HUES64 (cell line): ENCODE measurements around the gene GADD45A.

Source experiments
- H3K27ac ChIP-seq: 2 replicates; pipeline ENCODE4 v1.7.0; 2013; ENCODE audit warnings: low read depth, low read length, inconsistent platforms
- H3K27me3 ChIP-seq: 2 replicates; pipeline ENCODE4 v1.6.1; 2013; ENCODE audit warnings: mild to moderate bottlenecking, low read length; ENCODE audit not compliant: insufficient read depth
- H3K36me3 ChIP-seq: 2 replicates; pipeline ENCODE4 v1.6.1; 2013; ENCODE audit warnings: mild to moderate bottlenecking, low read length; ENCODE audit not compliant: insufficient read depth
- H3K4me1 ChIP-seq: 2 replicates; pipeline ENCODE4 v1.6.1; 2013; ENCODE audit warnings: mild to moderate bottlenecking, low read length, moderate library complexity; ENCODE audit not compliant: insufficient read depth
- H3K4me3 ChIP-seq: 2 replicates; pipeline ENCODE4 v1.5.1; 2013; ENCODE audit warnings: mild to moderate bottlenecking, low read length, moderate library complexity
- H3K9ac ChIP-seq: 2 replicates; pipeline ENCODE4 v1.6.1; 2013; ENCODE audit warnings: mild to moderate bottlenecking, low read depth, low read length
- H3K9me3 ChIP-seq: 2 replicates; pipeline ENCODE4 v1.6.1; 2013; ENCODE audit warnings: low read depth, low read length; ENCODE audit not compliant: insufficient read depth
- WGBS: fragments of 150-250, 120-280 bp; methylation state at CpG from one replicate; pipeline ENCODE4 v1.1.7; 2013; ENCODE audit warnings: missing lambda C conversion rate; 5-methylcytosine and 5-hydroxymethylcytosine counted together

Gene GADD45A

DNA sequence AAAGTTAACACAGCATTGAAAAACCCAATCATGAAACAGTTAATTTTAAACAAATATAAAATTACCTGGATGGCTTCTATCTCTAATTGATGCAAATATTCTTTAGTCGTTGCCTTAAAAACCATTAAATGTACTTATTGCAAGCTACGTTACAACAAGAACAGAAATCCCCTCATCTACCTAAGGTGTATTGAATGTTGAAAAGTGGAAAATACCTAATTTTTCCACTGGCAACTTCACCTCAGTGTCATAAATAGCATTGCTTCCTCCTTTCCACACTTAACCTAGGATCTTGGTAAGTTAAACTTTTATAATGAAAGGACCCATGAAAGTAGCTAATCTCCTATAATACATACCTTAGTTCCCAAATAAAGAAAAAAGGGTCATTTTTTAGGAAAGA, 5.4 kb downstream of the GADD45A start:
- H3K27me3 ChIP-seq, result no peaks in the 10 kb centered on the region
- no peak overlapping the region for H3K4me3 ChIP-seq
- no peaks in the 10 kb centered on the region for H3K9me3 ChIP-seq
- no peak overlapping the region for H3K27ac ChIP-seq
- 100% methylated on average over 2 of the region's 2 CpGs for WGBS
- peaks cover 15% of the 10 kb centered on the region for H3K4me1 ChIP-seq
- H3K36me3 ChIP-seq, result peaks cover 33% of the 10 kb centered on the region
- no peak overlapping the region for H3K9ac ChIP-seq

DNA sequence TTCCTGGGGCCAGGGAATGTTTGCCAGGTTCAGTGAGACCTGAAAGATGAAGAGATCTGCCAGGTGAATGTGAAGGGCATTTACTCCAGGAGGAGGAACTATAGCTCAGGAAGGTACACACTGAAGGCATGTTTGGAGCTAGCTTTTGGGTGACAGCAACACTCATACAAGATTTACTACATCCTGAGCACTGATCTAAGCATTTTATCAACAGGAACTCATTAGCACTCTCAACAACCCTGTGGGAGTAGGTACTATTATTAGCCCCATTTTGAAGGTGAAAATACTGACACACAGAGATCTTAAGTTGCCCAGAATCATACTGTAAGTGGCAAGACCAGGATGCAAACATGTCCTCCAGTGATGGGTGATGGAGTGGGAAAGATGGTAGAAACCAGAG, 6.7 kb downstream of the GADD45A start:
- no peaks in the 10 kb centered on the region for H3K27me3 ChIP-seq

DNA sequence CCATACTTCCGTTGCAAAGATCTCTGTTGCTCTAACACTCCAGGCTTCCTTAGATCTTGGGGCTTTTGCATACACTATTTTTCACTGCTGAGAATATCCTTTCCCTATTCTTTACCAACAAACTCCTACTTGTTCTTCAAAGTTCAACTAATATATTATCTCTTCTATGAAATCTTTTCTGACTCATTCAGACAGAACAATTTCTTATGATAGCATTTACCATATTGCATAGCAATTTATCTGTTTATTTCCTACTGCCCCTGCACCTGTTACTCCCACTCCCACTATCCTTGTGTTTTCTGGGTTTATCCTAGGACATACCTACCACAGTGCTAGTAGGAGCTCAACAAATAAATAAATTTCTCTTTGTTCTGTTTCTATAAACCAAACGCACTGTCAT, 11.0 kb downstream of the GADD45A start:
- Histone ChIP-seq H3K4me1 (peaks cover 6% of the 10 kb centered on the region), H3K9ac (no peak overlapping the region), H3K4me3 (no peak overlapping the region), H3K9me3 (no peaks in the 10 kb centered on the region), H3K36me3 (no peaks in the 10 kb centered on the region), H3K27ac (no peak overlapping the region), H3K27me3 (no peaks in the 10 kb centered on the region)
- 97% methylated on average over 2 of the region's 2 CpGs for WGBS

More for the DNA sequence above, 6.7 kb downstream of the GADD45A start:
- peaks cover 15% of the 10 kb centered on the region for H3K4me1 ChIP-seq
- H3K9ac ChIP-seq, result no peak overlapping the region
- no peak overlapping the region for H3K4me3 ChIP-seq
- H3K27ac ChIP-seq, result no peak overlapping the region
- H3K9me3 ChIP-seq, result no peaks in the 10 kb centered on the region
- H3K36me3 ChIP-seq, result peaks cover 33% of the 10 kb centered on the region

- Histone ChIP-seq H3K36me3 (no peaks in the 10 kb centered on the region), H3K9me3 (no peaks in the 10 kb centered on the region), H3K4me3 (no peak overlapping the region), H3K27ac (no peak overlapping the region), H3K9ac (no peak overlapping the region), H3K4me1 (peaks cover 13% of the 10 kb centered on the region), H3K27me3 (no peaks in the 10 kb centered on the region)
- 96% methylated on average over 3 of the region's 3 CpGs for WGBS
Measured at GRCh38 chr1:67696708-67697107, 11.7 kb downstream of the GADD45A start.

- H3K27me3 ChIP-seq, result no peaks in the 10 kb centered on the region
- 84% methylated on average over 4 of the region's 4 CpGs for WGBS
- no peak overlapping the region for H3K9ac ChIP-seq
- H3K27ac ChIP-seq, result peak overlapping the region; percentile 4
- H3K4me1 ChIP-seq, result peaks cover 13% of the 10 kb centered on the region
- H3K36me3 ChIP-seq, result no peaks in the 10 kb centered on the region; the same call in 1 of the 2 replicates
- H3K9me3 ChIP-seq, result no peaks in the 10 kb centered on the region
- H3K4me3 ChIP-seq, result no peak overlapping the region; the same call in 1 of the 2 replicates
Measured at GRCh38 chr1:67700220-67700619, 15.2 kb downstream of the GADD45A start.

DNA sequence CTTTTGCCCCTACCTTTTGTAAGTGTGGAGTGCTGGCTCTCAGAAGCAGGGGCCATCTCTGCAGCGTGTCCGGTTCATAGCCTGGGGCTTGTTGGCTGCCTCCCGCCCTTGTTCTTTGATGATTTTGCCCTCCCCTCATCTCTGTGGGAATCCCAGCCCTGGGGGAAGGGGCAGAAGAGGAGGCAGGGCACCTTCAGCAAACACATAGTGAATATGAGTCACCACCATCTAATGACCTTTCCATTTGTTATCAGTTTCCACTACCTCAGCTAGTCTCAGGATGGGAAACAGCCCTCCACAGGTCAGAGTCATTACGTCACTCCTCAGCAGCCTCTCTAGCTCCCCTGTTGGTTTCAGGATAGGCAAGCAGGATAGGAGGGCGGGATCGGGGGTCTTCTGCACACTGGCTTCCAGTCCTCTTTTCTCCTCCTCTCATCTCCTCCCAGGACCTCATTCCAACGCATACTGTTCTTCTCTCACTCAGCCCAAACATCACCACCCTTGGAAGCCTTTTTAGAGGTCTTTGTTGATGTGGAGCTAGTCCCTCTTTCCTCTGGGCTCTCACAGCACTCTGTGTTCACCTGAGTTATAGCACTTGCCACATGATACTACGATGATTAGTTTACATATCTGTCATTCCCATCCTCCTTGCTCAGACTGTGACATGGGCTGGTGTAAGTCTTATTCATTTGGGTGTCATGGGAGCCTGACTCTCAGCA, 15.8 kb downstream of the GADD45A start:
- no peaks in the 10 kb centered on the region; the same call in 1 of the 2 replicates for H3K36me3 ChIP-seq
- no peaks in the 10 kb centered on the region for H3K9me3 ChIP-seq
- no peak overlapping the region for H3K9ac ChIP-seq
- H3K27me3 ChIP-seq, result no peaks in the 10 kb centered on the region
- H3K4me3 ChIP-seq, result no peak overlapping the region; the same call in 1 of the 2 replicates
- H3K27ac ChIP-seq, result peak overlapping the region; percentile 15
- H3K4me1 ChIP-seq, result peaks cover 13% of the 10 kb centered on the region
- 28% methylated on average over 8 of the region's 8 CpGs for WGBS

GRCh38 chr1:67701876-67702275, 16.9 kb downstream of the GADD45A start:
- Histone ChIP-seq H3K9ac (no peak overlapping the region), H3K9me3 (no peaks in the 10 kb centered on the region), H3K27ac (no peak overlapping the region), H3K27me3 (no peaks in the 10 kb centered on the region), H3K4me3 (no peak overlapping the region), H3K36me3 (no peaks in the 10 kb centered on the region; the same call in 1 of the 2 replicates), H3K4me1 (peaks cover 13% of the 10 kb centered on the region)
- 89% methylated on average over 2 of the region's 2 CpGs for WGBS

DNA sequence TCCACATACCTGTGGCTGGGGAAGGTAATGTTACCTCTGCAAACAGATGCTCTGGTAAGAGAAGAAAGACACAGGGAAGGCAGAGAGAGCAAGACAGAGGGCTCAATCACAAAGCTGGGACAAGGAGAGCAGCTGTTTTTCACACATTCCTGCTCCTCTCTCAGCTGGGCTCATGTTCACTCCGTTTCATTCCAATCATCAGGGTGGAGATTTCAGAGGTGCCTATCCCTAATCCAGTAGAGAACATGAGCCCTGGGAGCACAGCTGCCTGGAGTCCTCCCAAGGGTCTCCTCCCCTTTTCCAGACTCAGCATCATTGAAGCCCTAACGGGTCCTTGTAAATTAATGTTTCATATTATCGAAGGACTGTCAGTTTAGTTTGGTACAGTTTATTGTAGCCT, 19.4 kb downstream of the GADD45A start:
- Histone ChIP-seq H3K4me3 (no peak overlapping the region), H3K9ac (no peak overlapping the region), H3K27me3 (no peaks in the 10 kb centered on the region), H3K4me1 (peaks cover 11% of the 10 kb centered on the region), H3K9me3 (no peaks in the 10 kb centered on the region), H3K36me3 (no peaks in the 10 kb centered on the region; the same call in 1 of the 2 replicates), H3K27ac (no peak overlapping the region)
- WGBS, result 85% methylated on average over 3 of the region's 3 CpGs

- Histone ChIP-seq H3K4me3 (no peak overlapping the region), H3K9me3 (no peaks in the 10 kb centered on the region), H3K36me3 (no peaks in the 10 kb centered on the region; the same call in 1 of the 2 replicates), H3K27me3 (no peaks in the 10 kb centered on the region), H3K4me1 (peaks cover 8% of the 10 kb centered on the region), H3K9ac (no peak overlapping the region), H3K27ac (no peak overlapping the region)
- WGBS, result 97% methylated on average over 10 of the region's 10 CpGs
Measured at GRCh38 chr1:67705735-67706453, 20.9 kb downstream of the GADD45A start.

DNA sequence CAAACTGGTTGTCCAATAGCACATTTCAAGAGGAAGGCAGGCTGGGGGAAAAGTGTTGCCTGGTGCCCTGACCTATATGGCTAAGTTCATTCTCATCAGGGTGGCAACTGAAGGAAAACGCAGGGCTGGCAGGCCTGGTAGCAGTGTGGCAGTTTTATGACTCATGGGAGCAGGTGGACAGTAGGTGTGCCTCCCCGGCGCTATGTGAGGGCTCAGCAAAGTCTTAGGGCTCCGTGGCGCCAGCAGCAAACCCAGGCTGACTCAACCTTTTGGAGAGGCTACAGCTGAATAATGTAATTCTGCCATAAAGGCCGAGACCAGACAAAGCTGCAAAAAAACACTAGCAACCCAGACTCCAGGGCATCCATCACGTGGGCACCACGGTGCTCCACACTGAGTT, 23.6 kb downstream of the GADD45A start:
- Histone ChIP-seq H3K4me3 (no peak overlapping the region), H3K9me3 (no peaks in the 10 kb centered on the region), H3K9ac (no peak overlapping the region), H3K27me3 (no peaks in the 10 kb centered on the region), H3K4me1 (peaks cover 1% of the 10 kb centered on the region; the same call in 1 of the 2 replicates), H3K36me3 (no peaks in the 10 kb centered on the region), H3K27ac (no peak overlapping the region)
- WGBS, result 94% methylated on average over 8 of the region's 8 CpGs

DNA sequence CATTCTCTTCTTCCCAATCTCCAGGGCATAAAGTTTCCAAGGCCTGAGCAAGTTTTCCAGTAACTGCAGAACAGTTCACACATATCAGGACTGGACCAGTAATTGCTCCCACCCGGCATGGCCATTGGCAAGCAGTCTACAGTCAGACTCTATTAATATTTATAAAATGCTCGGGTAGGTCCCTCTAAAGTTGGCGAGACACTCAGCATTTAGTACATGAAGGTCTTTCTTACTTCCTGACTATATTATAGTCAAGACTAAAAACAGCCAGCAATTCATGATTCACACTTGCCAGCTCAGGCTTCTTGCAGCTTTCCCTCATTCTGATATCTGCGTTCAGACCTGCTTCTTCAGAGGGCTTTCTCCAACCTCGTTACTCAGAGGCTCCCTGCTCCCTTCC, 25.4 kb downstream of the GADD45A start:
- no peaks in the 10 kb centered on the region for H3K27me3 ChIP-seq
- no peak overlapping the region for H3K4me3 ChIP-seq
- no peak overlapping the region for H3K9ac ChIP-seq
- no peak overlapping the region for H3K27ac ChIP-seq
- peaks cover 4% of the 10 kb centered on the region; the same call in 1 of the 2 replicates for H3K4me1 ChIP-seq
- H3K9me3 ChIP-seq, result no peaks in the 10 kb centered on the region
- H3K36me3 ChIP-seq, result no peaks in the 10 kb centered on the region
- WGBS, result 89% methylated on average over 5 of the region's 5 CpGs
